ENCODE results near the gene THY1. TPM values are rescaled to one million over a fixed set of nuclear protein-coding genes. Genes with fewer than 3 reads are reported as not detected.
"Not testable (repeated sequence)": the region's sequence is repeated elsewhere in the genome, so short reads cannot be mapped to it uniquely, and the experiment has no call there.

Gene THY1
- total RNA-seq, 2 experiments from 2014 or later, result not detected

GRCh38 chr11:119441898-119442243, 18.9 kb upstream of the THY1 start:
- Histone ChIP-seq H3K27ac (ENCODE audit: low read depth, low read length, poor library complexity, severe bottlenecking) (no peak overlapping the region), H3K36me3 (ENCODE audit: insufficient read depth, low read length) (no peaks in the 10 kb centered on the region), H3K4me2 (ENCODE audit: low read length) (no peak overlapping the region), H2AFZ (ENCODE audit: low read length) (no peak overlapping the region), H3K9me2 (ENCODE audit: insufficient read depth, low read length) (no peaks in the 10 kb centered on the region), H3K9me3 (ENCODE audit: low read length) (no peaks in the 10 kb centered on the region), H4K20me1 (ENCODE audit: insufficient read depth, low read length) (no peaks in the 10 kb centered on the region), H3K4me3 (ENCODE audit: low read depth, low read length, poor library complexity, severe bottlenecking) (no peak overlapping the region), H3K4me1 (ENCODE audit: insufficient read depth, low read length, poor library complexity, severe bottlenecking) (peaks cover 31% of the 10 kb centered on the region), H3K79me2 (ENCODE audit: insufficient read depth, low read depth, low read length) (no peaks in the 10 kb centered on the region)
- CTCF ChIA-PET (ENCODE audit: unreplicated experiment), result no interaction called here
- no TSS peak for BruUV-seq (replicated peaks)
- DNase-seq (ENCODE audit: low spot score), result no peak
- POLR2A ChIA-PET, result interaction anchor here (1.4 kb wide), 1 partner anchor 9 kb away, joined by 3 read pairs; no protein-coding TSS in a partner anchor
- intact Hi-C loops (cut with micrococcal nuclease; ENCODE audit: unreplicated experiment), result no loop called here
- no peak for TF ChIP-seq CTCF (conservative IDR thresholded peaks at IDR 0.05; ENCODE audit: low read length)
- no peak for TF ChIP-seq EZH2phosphoT487 (IDR thresholded peaks at IDR 0.05; ENCODE audit: borderline replicate concordance, low read depth, low read length)

- ChIA-PET POLR2A (interaction anchor here (0.7 to 0.9 kb wide), 3 partner anchors 11 to 1401 kb away, joined by 3 to 4 read pairs (median 3); no protein-coding TSS in a partner anchor), CTCF (ENCODE audit: unreplicated experiment) (no interaction called here)
- Histone ChIP-seq H3K4me2 (ENCODE audit: low read length) (no peak overlapping the region), H3K4me1 (ENCODE audit: insufficient read depth, low read length, poor library complexity, severe bottlenecking) (peaks cover 43% of the 10 kb centered on the region), H3K9me3 (ENCODE audit: low read length) (no peaks in the 10 kb centered on the region), H3K9me2 (ENCODE audit: insufficient read depth, low read length) (no peaks in the 10 kb centered on the region), H3K79me2 (ENCODE audit: insufficient read depth, low read depth, low read length) (no peaks in the 10 kb centered on the region), H3K27ac (ENCODE audit: low read depth, low read length, poor library complexity, severe bottlenecking) (no peak overlapping the region), H3K36me3 (ENCODE audit: insufficient read depth, low read length) (no peaks in the 10 kb centered on the region), H4K20me1 (ENCODE audit: insufficient read depth, low read length) (no peaks in the 10 kb centered on the region), H3K4me3 (ENCODE audit: low read depth, low read length, poor library complexity, severe bottlenecking) (no peak overlapping the region), H2AFZ (ENCODE audit: low read length) (no peak overlapping the region)
- BruUV-seq (replicated peaks), result no TSS peak
- DNase-seq (ENCODE audit: low spot score), result no peak
- intact Hi-C loops (cut with micrococcal nuclease; ENCODE audit: unreplicated experiment), result no loop called here
- TF ChIP-seq EZH2phosphoT487 (IDR thresholded peaks at IDR 0.05; ENCODE audit: borderline replicate concordance, low read depth, low read length), result no peak
- TF ChIP-seq CTCF (conservative IDR thresholded peaks at IDR 0.05; ENCODE audit: low read length), result no peak
These were observed 15.6 kb upstream of the THY1 start for GRCh38 chr11:119438599-119438998.

- H2AFZ ChIP-seq (ENCODE audit: low read length); H3K9me3 ChIP-seq (ENCODE audit: low read length); DNase-seq (ENCODE audit: low spot score); H3K27ac ChIP-seq (ENCODE audit: low read depth, low read length, poor library complexity, severe bottlenecking); CTCF ChIA-PET (ENCODE audit: unreplicated experiment); BruUV-seq (replicated peaks); POLR2A ChIA-PET; H3K36me3 ChIP-seq (ENCODE audit: insufficient read depth, low read length); H3K4me3 ChIP-seq (ENCODE audit: low read depth, low read length, poor library complexity, severe bottlenecking); H4K20me1 ChIP-seq (ENCODE audit: insufficient read depth, low read length); H3K79me2 ChIP-seq (ENCODE audit: insufficient read depth, low read depth, low read length); H3K9me2 ChIP-seq (ENCODE audit: insufficient read depth, low read length); H3K4me2 ChIP-seq (ENCODE audit: low read length); intact Hi-C loops (cut with micrococcal nuclease; ENCODE audit: unreplicated experiment): not testable (repeated sequence)
- H3K4me1 ChIP-seq (ENCODE audit: insufficient read depth, low read length, poor library complexity, severe bottlenecking), result peaks cover 32% of the 10 kb centered on the region
These were observed 14.5 kb upstream of the THY1 start for GRCh38 chr11:119437521-119437920.

Measured in OCI-LY7 (cell line).